PC-9 (cell line): ENCODE data around the gene DENND11.

Source experiments
- CTCF ChIP-seq: fragments of 200-600 bp; sonication (generic); conservative IDR thresholded peaks from 2 replicates; pipeline ENCODE4 v1.6.1; 2017; ENCODE audit warnings: mixed run types, antibody characterized with exemption, mild to moderate bottlenecking, moderate library complexity
- EZH2 ChIP-seq: fragments of 200-600 bp; sonication (generic); IDR thresholded peaks from 2 replicates; pipeline ENCODE4 v1.8.0; 2017; ENCODE audit warnings: antibody characterized with exemption, low read depth

- peak; percentile 29; the same call in 1 of the 2 replicates for TF ChIP-seq CTCF
- no peak for TF ChIP-seq EZH2
These were observed 38.7 kb downstream of the DENND11 start for GRCh38 chr7:141663081-141663849.
